Measurements from ENCODE around the gene KCNC2. TPM values are rescaled to one million over a fixed set of nuclear protein-coding genes. Genes with fewer than 3 reads are reported as not detected.
"Not testable (repeated sequence)": the region's sequence is repeated elsewhere in the genome, so short reads cannot be mapped to it uniquely, and the experiment has no call there.

The KCNC2 gene
- not detected for total RNA-seq
- long read RNA-seq = 0 reads

DNA sequence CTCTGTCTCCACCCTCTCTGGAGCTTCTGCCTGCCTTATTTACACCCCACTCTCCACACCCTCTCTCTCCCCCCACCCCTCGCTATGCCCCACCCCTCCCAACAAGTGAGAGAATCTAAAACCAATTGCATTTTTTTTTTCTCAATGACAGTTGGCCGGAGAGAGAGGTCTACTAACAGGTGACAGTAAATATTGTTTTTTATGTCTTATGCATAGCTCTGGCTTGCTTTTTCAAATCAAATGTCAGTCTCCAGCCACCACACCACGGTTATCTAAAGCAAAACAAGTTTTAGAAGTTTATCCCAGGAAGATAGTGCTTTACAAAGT is at the start of gene KCNC2:
Gene KCNC2, minus strand, starts transcription at position 28 of the 327 bp plus-strand sequence.
- ATAC-seq = no peak
- DNase-seq = no peak
- intact Hi-C loops (cut with DNase I, micrococcal nuclease) = no loop called here

DNA sequence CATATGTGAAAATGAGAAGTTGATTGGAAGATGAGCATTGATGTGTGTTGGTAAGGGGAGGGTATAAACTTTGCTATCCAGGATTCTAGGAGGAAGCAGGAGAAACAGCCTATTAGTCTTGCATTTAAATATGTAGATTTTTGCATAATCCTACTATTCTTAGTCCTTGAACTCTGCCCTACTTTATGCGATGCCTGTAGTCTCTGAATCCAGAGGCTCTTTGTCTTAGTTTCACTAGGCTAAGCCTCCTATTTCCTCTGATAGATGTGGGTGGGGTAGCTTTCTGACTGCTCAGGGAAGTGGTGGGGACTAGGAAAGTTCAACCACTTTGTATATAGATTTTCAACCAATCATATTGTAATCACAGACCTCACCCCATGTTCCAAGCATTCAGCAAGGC is 49.5 kb upstream of the KCNC2 start:
- ATAC-seq = no peak
- no peak for DNase-seq
- intact Hi-C loops (cut with DNase I, micrococcal nuclease) = no loop called here

DNA sequence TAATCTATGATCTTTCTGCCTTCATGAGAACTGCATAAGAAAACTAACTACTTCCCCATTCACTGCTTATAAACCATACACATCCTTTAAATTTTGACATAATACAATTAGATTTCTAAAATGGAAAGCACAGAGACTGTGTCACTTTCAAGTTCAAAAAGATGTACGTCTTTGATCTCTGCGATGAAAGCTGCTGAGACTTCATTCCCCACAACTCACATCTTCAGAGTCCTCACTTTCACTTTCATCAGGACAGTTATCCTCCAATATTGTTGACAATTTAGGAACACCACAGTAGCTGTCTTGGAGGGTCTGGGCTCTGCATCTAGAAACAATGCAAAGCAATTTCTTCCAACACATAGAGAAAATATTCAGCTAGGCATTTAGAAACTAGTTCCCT is 47.9 kb upstream of the KCNC2 start:
- DNase-seq = no peak
- intact Hi-C loops (cut with DNase I, micrococcal nuclease) = no loop called here

DNA sequence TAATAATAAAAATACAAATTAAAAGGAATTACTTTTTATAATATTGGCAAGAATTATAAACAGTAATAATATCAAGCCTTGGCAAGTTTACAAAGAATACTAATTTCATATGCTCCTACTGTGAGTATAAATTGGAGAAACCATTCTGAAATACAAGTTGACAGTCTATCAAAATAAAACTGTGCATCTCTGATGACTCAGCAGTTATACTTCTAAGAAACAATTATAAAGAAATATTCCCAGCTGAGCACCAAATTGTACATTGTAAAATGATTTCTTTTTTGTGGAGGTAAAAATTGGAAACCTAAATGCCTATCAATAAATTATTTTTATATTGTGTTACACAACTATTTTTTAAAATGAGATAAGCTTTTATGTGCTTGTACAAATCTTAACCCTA is 35.5 kb upstream of the KCNC2 start:
- ATAC-seq = no peak
- DNase-seq = no peak
- intact Hi-C loops (cut with DNase I, micrococcal nuclease) = no loop called here

More for the DNA sequence above, 47.9 kb upstream of the KCNC2 start:
- no peak for ATAC-seq

DNA sequence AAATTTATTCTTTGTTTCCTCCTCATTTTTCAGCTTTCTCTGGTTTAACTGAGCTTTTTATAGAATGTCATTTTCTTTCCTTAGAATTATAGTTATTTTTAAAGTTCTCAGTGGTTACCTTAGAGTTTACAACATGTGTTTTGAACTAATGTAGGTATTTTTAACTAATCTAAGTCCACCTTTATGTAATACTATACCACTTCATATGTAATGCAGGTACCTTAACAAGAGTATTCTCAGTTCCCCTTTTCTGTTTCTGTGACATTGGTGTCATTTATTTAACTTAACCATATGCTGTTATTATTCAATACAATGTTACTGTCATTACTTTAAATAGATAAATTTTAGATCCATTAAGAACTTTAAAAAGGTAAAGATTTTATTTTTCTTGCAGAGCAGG is 30.3 kb upstream of the KCNC2 start:
- no peak for ATAC-seq
- DNase-seq = no peak
- intact Hi-C loops (cut with DNase I, micrococcal nuclease) = no loop called here

DNA sequence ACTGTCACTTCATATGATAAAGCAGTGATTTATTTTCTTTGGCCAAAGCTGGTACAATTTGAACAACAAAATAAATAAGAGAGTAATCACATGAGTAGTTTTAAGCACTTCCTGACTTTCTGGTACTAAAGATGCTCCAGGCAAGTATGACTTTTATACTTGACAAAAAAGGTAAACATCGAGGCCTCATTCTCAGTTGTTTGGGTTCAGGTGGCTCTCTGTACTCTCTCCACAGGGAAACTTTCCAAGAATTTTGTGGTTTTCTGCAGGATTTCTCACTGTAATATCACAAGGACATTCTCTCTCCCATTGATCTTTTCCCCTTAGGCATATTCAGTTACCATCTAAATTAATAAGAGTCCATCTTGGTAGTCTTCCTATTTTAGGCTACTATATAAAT is 26.6 kb upstream of the KCNC2 start:
- DNase-seq = no peak
- no peak for ATAC-seq
- intact Hi-C loops (cut with DNase I, micrococcal nuclease) = no loop called here

DNA sequence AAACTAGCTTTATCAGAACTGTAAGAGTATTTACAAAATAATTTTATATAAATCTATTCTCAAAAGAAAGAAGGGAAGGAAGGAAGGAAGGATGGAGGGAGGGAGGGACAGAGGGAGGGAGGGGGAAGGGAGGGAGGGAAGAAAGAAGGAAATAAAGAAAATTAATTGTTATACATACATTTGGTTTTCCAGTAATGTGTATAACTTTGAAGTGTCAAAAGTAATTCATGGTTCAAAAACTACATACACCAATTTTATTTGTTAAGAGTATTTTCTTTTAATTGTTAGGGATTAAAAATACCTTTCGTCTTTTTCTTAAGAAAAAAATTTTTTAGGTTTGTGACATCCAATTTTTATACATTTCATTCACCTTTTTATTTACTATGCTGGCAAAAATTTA is 17.5 kb upstream of the KCNC2 start:
- ATAC-seq = no peak

DNA sequence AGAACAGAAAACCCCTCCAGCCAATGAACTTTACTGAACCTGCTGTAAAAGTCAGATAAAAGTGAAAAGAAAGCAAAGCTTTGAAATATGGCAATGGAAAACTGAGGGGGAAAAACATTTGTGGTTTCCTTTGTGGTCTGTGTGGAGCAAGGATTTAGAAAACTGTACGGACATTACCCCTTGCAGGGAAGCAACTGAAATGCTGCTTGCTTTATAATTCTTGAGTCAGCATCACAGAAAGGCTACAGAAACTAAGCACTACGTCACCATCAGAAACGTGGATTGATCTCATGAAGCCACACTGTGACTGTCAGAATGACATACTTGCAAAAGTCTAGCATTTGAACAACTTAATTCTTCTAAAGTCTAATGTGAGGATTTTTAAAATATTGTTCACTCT is 2.4 kb upstream of the KCNC2 start:
- intact Hi-C loops (cut with DNase I, micrococcal nuclease) = no loop called here
- ATAC-seq (no peak), DNase-seq (no peak)

More for the DNA sequence above, 17.5 kb upstream of the KCNC2 start:
- intact Hi-C loops (cut with DNase I, micrococcal nuclease) = no loop called here
- DNase-seq = no peak

DNA sequence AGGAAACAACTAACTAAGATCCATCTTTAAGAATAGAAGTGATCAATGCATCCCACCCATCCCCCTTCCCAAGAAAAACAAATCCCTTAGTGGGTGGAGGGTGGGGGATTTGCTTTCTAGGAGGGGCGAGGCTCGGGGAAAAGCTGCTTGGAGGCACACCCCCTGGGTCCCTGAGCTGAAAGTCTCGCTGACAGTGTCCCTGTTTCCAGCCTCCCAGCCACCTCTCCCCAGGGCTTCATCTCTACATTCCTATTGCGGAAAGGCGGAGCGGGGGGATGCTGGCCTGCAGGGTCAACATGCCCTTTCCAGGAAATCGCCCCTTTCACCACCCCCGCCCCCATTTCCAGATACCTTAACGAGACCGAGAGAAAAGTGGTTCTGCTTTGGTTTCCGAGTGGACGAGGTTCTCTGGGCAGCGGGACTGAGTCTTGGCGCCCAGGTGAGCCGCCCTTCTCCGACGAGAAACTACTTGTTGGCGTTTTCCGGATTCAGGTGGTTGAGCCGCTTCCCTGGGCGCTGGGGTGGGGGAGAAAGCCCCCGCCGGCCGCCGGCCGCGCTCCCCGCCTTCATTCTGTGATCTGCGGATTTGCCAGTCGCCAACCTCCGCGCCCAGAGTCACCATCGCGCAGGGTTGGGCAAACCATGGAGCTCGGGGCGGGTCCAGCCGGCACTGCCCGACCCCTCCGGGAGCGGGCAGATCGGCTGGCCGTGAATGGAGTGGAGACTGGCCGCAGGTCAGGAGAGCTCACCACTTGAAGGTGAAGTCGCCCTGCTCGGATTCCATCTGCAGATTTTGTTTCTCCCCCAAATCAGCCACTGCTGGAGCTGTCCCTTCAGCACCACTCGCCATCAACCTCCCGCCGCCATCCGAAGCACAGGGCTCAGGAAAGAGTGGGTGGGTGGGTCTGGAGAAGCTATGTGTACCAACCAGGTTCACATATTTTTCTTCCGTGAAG is 505 bp downstream of the KCNC2 start:
- intact Hi-C loops (cut with DNase I, micrococcal nuclease) = no loop called here
- no peak for DNase-seq
- ATAC-seq = no peak

DNA sequence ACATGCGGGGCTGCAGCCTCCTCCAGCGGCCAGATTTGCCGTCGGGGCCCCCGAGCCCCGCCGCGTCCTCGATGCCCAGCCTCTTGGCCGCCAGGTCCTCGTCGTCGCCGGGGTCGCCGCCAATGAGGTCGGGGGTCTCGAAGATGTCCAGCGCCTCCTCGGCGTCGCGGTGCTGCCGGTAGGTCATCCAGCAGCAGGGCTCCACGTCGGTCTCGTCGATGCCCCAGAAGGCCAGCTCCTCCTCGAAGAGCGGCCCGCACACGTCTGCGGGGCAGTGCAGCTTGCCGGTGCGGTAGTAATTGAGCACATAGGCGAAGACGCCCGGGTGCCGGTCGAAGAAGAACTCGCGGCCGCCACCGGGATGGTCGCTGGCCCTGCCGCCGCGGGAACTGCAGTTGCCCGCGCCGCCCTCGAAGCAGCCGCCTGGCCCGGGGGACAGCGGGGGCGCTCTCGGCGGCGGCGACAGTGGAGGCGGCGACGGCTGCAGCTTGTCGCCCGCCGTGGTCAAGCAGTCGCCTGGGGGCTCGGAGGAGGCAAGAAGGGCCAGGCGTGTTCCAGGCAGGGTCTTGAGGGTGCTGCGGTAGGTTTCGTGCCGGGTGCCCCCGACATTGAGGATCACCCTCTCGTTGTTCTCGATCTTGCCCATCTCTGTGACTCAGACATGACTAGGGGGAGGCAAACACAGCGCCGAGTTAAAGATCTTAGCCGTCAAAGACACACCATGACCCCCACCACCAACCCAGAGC is 2.1 kb downstream of the KCNC2 start:
- ATAC-seq (no peak), DNase-seq (no peak)
- intact Hi-C loops (cut with DNase I, micrococcal nuclease) = no loop called here

DNA sequence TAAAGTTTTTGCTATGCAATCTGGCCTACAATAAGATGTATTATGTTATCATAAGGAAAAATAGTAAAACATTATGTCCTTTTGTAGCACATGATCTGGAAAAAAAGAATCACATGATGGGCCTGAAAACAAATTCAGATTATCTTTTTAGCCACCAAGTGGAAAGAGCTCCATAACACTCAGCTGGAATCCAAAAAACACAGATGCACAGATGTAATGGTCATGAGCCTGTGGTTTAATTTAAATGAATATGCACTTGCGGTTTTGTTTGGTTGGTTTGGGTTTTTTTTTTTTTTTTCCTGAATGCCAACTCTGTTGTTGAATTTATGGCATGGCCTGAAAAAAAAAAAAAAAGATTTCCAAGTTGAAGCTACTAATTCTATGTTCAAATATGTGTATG is 4.1 kb downstream of the KCNC2 start:
- intact Hi-C loops (cut with DNase I, micrococcal nuclease) = no loop called here
- ATAC-seq (no peak), DNase-seq (no peak)

DNA sequence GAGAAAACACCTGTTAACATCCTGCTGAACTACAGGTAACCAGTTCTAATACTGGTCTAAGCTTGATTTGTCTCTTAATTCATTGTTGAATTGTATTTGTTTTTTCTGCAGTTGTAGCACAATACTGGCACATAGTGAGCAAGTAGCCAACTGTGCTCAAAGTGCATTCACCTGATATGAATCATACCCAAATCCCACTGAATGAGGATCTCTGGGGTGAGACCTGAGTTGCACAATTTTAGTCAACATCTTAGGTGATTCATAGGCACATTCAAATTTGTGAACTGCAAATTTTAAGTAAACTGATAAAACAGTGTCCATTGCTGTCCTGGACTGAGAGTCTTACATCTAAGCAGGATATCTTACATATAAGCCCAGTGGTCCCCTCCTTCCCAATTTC is 12.8 kb downstream of the KCNC2 start:
- intact Hi-C loops (cut with DNase I, micrococcal nuclease) = no loop called here
- ATAC-seq (no peak), DNase-seq (no peak)

DNA sequence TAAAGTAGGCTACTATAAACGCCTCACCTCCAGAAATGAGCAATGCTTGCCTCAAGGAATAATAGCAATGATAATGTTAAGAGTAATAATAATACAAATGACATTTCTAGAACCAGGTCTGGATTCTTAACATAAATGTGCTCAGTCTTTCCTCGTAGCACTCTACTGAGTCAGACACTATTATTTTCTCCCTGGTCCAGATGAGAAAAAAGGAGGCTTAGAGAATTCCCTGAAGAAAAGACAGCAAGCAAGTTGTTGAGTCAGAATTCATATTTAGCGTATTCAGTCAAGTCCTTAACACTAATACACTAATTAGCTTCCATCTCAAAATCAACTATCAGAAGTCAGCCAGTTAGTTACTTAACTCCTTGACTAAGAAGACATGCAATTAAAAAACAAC is 13.2 kb downstream of the KCNC2 start:
- DNase-seq = no peak
- intact Hi-C loops (cut with DNase I, micrococcal nuclease) = no loop called here
- no peak for ATAC-seq

DNA sequence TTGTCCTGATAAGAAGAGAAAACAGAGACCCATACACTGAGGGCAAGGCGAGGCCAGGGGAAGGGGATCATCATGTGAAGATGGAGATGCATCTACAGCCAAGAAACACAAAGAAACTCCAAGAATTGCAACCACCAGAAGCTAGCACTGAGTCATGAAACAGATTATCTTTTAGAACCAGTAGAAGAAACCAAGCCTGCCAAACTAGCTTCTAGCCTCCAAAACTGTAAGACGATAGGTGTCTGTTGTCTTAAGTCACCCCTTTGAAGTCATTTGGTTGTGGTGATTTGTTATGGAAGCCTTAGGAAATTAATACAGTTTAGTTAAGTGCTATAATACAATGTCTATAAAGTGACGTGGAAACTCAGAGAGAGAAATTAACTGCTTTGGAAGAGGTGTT is 15.4 kb downstream of the KCNC2 start:
- intact Hi-C loops (cut with DNase I, micrococcal nuclease) = no loop called here
- ATAC-seq = no peak

DNA sequence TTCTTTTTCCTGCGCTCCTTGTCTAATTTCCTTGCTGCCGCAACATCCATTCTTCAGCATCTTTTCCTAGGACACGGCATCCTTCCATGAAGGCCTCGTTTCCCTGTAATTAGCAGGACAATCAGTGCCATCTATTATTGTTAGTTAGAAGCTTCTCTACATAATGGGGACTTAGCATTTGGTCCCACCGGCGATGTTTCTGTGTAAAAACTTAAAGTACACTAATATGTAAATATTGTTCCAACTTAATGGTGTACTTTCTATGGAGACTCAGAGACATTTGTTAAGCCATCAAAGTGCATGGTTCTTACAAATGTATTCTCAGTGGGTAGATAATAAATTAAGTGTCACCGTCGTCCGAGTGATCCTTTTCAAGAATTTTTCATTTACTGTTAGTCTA is 17.4 kb downstream of the KCNC2 start:
- intact Hi-C loops (cut with DNase I, micrococcal nuclease) = no loop called here
- no peak for ATAC-seq
- DNase-seq = no peak

More for the DNA sequence above, 15.4 kb downstream of the KCNC2 start:
- DNase-seq = no peak

DNA sequence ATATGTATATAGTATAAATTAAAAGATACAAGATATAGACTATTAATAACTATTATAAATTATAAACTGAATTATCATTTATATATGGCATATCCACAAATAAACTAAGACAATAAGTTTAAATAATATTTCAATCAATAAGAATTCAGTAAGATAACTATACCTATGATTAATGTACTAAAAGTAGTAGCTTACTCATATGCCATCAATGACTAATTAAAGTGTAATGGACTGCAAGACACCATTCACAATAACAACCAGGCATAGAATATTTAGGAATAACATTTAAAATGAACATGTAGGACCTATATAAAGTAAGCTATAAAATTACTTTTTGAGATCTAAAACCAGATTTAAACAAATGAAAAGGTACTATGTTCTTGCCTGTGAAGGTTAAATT is 18.8 kb downstream of the KCNC2 start:
- ATAC-seq = no peak
- intact Hi-C loops (cut with DNase I, micrococcal nuclease) = no loop called here
- DNase-seq = no peak

DNA sequence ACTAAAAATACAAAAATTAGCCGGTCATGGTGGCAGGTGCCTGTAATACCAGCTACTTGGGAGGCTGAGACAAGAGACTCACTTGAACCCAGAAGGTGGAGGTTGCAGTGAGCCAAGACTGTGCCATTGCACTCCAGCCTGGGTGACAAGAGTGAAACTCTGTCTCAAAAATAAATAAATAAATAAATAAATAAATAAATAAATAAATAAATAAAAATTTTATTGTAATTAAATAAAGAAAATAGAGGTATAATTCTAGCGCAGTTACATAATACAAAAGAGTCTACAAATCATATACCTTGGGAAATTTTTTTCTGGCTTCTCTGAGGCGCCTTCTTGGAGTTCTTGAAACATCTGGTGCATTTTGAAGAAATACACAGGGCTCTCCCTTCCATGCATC is 23.8 kb downstream of the KCNC2 start:
- ATAC-seq; intact Hi-C loops (cut with DNase I, micrococcal nuclease); DNase-seq: not testable (repeated sequence)

DNA sequence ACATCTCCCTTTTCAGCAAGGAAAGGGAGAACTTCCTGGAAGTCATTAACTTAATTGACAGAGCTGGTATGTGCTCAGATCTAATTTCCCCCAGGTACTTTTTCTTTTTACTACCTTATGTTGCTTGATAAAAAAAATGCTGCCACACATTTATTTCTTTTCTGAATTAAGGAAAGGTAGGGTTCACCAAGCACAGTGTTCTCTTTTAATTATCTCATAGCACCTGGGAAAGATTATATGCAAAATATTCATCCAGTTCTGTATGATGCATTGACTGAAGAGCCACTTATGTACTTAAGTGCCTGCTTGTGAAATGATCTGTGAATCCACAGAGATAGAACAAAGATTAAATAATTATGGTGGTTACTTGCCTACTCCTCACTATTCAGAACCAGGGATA is 25.1 kb downstream of the KCNC2 start:
- DNase-seq = no peak
- ATAC-seq = no peak
- intact Hi-C loops (cut with DNase I, micrococcal nuclease) = no loop called here

DNA sequence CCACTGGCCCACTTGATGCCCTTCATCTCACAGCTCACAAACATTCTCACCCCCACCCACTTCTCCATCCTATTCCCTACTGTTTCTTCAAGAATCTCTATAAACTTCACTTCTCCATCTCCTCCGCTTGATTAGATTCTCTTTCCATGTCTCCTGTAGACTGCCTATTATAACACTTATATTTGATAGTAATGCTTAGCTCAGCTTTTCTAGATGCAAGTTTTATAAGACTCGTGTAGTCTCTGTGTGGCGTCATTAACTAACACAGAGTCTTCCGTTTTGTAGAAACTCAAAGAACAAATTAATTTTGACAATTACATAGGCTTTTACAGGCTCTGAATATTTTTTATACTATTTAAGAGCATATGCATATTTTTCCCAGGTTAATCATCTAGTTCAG is 25.7 kb downstream of the KCNC2 start:
- ATAC-seq (no peak), DNase-seq (no peak)
- intact Hi-C loops (cut with DNase I, micrococcal nuclease) = no loop called here

DNA sequence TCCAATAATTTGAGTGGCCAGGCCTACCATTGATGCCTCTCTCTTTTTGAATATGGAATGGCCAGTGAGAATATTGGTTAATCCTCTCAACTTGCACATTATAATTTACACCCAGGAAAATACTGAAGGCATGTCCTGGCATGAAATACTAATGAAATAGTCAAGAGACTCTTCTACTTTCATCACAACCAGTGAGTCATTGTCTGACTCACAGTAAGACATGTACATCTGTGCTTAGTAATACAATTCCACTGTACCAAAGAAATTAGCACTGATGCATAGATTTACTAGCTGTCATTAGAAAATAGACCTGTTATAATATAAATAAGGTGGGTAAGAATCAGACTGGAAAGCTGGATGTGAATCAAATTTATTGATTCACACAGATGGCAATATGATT is 31.6 kb downstream of the KCNC2 start:
- DNase-seq (no peak), ATAC-seq (no peak)
- intact Hi-C loops (cut with DNase I, micrococcal nuclease) = no loop called here

Data from left colon (tissue), 2 donors.